ENCODE measurements around the gene MAP4K2.
A peak's percentile ranks its signal among the peaks of the same experiment; 100 is the strongest.

DNA sequence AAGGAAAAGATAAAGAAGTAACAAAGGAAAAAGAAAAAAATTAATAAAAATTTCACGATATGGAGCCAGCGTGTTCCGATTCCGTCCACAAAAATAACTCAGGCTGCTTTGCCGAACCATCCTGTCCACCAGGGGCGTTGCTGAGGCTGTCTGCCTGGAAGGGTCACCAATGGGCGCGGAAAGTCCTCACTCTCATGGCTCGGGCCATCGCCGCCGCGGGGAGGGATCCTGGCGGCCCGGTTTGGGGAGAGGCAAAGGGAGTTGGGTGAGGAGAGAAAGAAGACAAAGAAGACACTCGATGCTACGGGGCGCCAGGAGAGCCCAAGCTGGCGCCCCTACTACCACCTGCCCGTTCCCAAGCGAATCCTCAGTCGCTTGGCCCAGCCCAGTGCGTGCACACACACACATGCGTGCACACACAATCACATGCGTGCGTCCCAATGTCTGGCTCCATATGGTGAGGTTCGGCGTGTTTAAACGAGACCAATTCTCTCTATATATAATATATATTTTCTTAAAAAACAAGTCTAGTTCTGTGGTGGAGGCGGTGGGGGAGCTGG lies 37.6 kb downstream of the MAP4K2 start:
- no peak for TF ChIP-seq EZH2 (IDR thresholded peaks at IDR 0.05; ENCODE audit: borderline replicate concordance, low read length)
- TF ChIP-seq, protein P1, sequence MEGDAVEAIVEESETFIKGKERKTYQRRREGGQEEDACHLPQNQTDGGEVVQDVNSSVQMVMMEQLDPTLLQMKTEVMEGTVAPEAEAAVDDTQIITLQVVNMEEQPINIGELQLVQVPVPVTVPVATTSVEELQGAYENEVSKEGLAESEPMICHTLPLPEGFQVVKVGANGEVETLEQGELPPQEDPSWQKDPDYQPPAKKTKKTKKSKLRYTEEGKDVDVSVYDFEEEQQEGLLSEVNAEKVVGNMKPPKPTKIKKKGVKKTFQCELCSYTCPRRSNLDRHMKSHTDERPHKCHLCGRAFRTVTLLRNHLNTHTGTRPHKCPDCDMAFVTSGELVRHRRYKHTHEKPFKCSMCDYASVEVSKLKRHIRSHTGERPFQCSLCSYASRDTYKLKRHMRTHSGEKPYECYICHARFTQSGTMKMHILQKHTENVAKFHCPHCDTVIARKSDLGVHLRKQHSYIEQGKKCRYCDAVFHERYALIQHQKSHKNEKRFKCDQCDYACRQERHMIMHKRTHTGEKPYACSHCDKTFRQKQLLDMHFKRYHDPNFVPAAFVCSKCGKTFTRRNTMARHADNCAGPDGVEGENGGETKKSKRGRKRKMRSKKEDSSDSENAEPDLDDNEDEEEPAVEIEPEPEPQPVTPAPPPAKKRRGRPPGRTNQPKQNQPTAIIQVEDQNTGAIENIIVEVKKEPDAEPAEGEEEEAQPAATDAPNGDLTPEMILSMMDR (conservative IDR thresholded peaks at IDR 0.05 in 1 of 2, IDR thresholded peaks at IDR 0.05 in 1 of 2; ENCODE audit: extremely low read depth in 1 of 2, insufficient read depth in 1 of 2, low read depth in 1 of 2, low read length in 2 of 2), result peak; percentile 21 to 31
